Heart left ventricle (tissue), 13 donors: ENCODE data around the gene C14orf132.

ENCODE experiments used
- POLR2A ChIP-seq, 2 donors: fragments of 450-650 bp; IDR thresholded peaks; one replicate each; pipeline ENCODE4 v1.6.1; 2017; ENCODE audit warnings: antibody characterized with exemption in 2 of 2, mild to moderate bottlenecking in 2 of 2, moderate library complexity in 2 of 2
- TF ChIP-seq, protein P1 (sequence below), 12 donors: fragments of 200-600 bp; sonication (generic) in 4 of 12; IDR thresholded peaks; one replicate each; pipeline versions ENCODE4 v1.5.0 to v1.8.0; 2018 to 2022; ENCODE audit warnings: antibody characterized with exemption in 12 of 12, mild to moderate bottlenecking in 5 of 12
- donor health status: ischemic (EF 13 %, LVEDD 7.1; RV severe dilation, severe dysfunction).
- donor health status: DM: no; HTN: yes; CAD: no.
- donor health status: DM: no; HTN: no; CAD: no.
- donor health status: ischemic (EF 25% LVEDD 6.9; RV normal size, moderate dysfunction).
- donor health status: ischemic (EF 25% LVEDD 5.7; RV mildly dilated, moderate dysfunction).
- donor health status: ischemic (EF 35%, LVEDD 5.7; RV mildly dilated, moderate dysfunction).
- donor health status: nonischemic (EF 11% LVEDD 7.7; RV severe dilation, severe dysfunction).
- donor health status: DM: yes; HTN: yes; CAD: no.
- donor health status: PGD.
- donor health status: ischemic (EF 29% LVEDD 5.4; RV normal size, mild dysfunction).
- donor health status: nonischemic (EF 23%, LVEDD 6.1; RV moderate dilation, normal function).

DNA sequence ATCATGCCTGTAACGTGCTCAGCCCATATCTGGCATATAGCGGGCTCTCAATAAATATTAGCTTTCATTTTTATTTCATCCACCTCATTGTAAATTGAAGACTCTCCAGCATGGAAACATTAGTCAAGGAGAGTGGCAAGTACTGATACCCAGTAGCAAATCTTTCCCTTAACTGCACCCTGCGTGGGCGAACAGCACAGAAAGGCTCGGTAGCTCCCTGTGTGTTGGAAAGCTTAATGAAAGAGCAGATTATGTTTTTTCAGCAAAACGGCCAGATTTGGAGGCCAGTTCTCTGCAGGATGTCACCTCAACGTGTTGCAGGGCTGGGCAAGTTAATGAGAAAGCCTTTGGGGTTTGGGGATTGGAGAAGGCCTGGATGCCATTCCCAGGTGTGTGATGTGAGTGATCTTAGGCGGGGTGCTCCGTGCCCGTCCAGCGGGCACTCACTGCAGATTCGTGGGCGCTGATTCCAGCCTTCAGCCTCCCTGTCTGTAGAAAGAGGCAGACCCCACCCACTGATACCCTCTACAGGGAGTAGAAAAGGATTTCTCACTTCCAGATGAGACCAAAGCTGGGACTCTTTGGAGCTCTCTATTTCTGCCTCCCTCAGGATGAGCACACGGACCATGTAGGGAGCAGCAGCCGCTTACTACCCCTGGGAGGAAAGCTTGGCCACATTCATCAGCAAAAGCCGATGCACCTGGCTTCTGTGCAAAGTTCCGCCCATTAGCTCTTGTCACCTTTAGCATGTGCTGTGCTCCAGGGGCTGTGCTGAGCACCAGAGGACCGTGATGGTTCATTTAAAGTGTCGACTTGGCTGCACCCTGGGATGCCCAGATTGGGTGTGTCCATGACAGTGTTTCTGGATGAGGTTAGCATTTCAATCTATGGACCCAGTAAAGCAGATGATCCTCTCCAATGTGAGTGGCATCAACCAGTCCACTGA lies 29.1 kb downstream of the C14orf132 start:
- TF ChIP-seq, protein P1, sequence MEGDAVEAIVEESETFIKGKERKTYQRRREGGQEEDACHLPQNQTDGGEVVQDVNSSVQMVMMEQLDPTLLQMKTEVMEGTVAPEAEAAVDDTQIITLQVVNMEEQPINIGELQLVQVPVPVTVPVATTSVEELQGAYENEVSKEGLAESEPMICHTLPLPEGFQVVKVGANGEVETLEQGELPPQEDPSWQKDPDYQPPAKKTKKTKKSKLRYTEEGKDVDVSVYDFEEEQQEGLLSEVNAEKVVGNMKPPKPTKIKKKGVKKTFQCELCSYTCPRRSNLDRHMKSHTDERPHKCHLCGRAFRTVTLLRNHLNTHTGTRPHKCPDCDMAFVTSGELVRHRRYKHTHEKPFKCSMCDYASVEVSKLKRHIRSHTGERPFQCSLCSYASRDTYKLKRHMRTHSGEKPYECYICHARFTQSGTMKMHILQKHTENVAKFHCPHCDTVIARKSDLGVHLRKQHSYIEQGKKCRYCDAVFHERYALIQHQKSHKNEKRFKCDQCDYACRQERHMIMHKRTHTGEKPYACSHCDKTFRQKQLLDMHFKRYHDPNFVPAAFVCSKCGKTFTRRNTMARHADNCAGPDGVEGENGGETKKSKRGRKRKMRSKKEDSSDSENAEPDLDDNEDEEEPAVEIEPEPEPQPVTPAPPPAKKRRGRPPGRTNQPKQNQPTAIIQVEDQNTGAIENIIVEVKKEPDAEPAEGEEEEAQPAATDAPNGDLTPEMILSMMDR (IDR thresholded peaks at IDR 0.05) = no peak
- TF ChIP-seq POLR2A (IDR thresholded peaks at IDR 0.05) = no peak
